Panc1 (cell line): ENCODE results near the gene CCDC116.

ENCODE experiments used
- TCF7L2 ChIP-seq: IDR thresholded peaks from 2 replicates; pipeline ENCODE4 v1.6.1; 2011; ENCODE audit warnings: mild to moderate bottlenecking, low read depth, low read length, inconsistent platforms
- TF ChIP-seq, protein P1 (sequence below): fragments of 450-650 bp; IDR thresholded peaks from 2 replicates; pipeline ENCODE4 v1.5.1; 2017; ENCODE audit warnings: mild to moderate bottlenecking
- TF ChIP-seq, protein P2 (sequence below), 2 experiments: IDR thresholded peaks; 2 replicates each; pipeline ENCODE4 v1.6.1; 2011 to 2012; ENCODE audit warnings: low read depth in 2 of 2, control low read depth in 1 of 2, low read length in 1 of 2, mild to moderate bottlenecking in 1 of 2, moderate library complexity in 1 of 2; ENCODE audit not compliant: insufficient read depth in 1 of 2

DNA sequence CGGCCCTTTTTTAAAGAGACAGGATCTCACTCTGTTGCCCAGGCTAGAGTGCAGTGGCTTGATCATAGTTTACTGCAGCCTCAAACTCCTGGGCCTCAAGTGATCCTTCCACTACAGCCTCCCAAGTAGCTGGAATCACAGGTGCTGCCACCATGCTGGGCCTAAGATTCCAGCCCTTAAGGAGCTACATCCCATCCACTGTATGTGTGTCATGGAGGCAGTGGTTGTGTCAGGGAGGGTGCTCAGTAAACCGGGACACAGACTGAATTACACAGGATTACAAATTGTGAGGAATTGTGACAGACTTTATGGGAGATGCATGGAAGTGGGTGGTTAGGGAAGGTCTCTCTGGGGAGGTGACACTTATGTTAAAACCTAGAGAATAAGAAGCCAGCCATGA lies 31.2 kb downstream of the CCDC116 start:
- TF ChIP-seq TCF7L2: no peak
- TF ChIP-seq, protein P1, sequence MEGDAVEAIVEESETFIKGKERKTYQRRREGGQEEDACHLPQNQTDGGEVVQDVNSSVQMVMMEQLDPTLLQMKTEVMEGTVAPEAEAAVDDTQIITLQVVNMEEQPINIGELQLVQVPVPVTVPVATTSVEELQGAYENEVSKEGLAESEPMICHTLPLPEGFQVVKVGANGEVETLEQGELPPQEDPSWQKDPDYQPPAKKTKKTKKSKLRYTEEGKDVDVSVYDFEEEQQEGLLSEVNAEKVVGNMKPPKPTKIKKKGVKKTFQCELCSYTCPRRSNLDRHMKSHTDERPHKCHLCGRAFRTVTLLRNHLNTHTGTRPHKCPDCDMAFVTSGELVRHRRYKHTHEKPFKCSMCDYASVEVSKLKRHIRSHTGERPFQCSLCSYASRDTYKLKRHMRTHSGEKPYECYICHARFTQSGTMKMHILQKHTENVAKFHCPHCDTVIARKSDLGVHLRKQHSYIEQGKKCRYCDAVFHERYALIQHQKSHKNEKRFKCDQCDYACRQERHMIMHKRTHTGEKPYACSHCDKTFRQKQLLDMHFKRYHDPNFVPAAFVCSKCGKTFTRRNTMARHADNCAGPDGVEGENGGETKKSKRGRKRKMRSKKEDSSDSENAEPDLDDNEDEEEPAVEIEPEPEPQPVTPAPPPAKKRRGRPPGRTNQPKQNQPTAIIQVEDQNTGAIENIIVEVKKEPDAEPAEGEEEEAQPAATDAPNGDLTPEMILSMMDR: no peak
- TF ChIP-seq, protein P2, sequence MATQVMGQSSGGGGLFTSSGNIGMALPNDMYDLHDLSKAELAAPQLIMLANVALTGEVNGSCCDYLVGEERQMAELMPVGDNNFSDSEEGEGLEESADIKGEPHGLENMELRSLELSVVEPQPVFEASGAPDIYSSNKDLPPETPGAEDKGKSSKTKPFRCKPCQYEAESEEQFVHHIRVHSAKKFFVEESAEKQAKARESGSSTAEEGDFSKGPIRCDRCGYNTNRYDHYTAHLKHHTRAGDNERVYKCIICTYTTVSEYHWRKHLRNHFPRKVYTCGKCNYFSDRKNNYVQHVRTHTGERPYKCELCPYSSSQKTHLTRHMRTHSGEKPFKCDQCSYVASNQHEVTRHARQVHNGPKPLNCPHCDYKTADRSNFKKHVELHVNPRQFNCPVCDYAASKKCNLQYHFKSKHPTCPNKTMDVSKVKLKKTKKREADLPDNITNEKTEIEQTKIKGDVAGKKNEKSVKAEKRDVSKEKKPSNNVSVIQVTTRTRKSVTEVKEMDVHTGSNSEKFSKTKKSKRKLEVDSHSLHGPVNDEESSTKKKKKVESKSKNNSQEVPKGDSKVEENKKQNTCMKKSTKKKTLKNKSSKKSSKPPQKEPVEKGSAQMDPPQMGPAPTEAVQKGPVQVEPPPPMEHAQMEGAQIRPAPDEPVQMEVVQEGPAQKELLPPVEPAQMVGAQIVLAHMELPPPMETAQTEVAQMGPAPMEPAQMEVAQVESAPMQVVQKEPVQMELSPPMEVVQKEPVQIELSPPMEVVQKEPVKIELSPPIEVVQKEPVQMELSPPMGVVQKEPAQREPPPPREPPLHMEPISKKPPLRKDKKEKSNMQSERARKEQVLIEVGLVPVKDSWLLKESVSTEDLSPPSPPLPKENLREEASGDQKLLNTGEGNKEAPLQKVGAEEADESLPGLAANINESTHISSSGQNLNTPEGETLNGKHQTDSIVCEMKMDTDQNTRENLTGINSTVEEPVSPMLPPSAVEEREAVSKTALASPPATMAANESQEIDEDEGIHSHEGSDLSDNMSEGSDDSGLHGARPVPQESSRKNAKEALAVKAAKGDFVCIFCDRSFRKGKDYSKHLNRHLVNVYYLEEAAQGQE (IDR thresholded peaks at IDR 0.05; ENCODE audit: insufficient read depth in 1 of 2, low read depth in 2 of 2, low read length in 1 of 2): no peak
